ENCODE data around the gene TMEM123. TPM values are rescaled to one million over a fixed set of nuclear protein-coding genes. Genes with fewer than 3 reads are reported as not detected.

TMEM123 gene
- total and polyA plus RNA-seq, 2 of the 8 experiments (the other 6 are each of a cell fraction or from before 2014, with no cell fraction given): 75.5 to 80.1 TPM

DNA sequence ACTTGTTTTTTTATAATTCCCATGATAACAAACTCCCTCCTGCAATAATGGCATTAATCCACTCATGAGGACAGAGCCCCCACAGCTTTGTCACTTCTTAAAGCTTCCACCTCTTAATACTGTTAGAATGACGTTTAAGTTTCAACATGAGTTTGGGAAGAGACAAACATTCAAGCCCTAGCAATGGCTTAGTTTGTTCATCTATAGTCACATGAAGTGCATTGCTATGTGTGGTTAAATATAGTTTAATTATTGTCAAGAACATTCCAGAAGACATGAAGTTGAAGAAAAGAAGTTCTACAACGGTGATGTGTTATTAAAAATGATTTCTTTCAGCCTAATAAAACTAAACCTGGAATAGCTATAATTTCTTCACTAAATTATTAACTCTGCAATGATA, 47.4 kb upstream of the TMEM123 start:
- Histone ChIP-seq H3K27ac (ENCODE audit: low read depth, low read length) (no peak overlapping the region), H3K79me2 (ENCODE audit: control insufficient read depth in 1 of 2, insufficient read depth in 2 of 2, low read length in 2 of 2) (no peaks in the 10 kb centered on the region), H2AK5ac (ENCODE audit: low read depth, low read length) (no peak overlapping the region), H3K23ac (ENCODE audit: insufficient read length) (no peak overlapping the region), H3K79me1 (ENCODE audit: low read depth, low read length) (no peaks in the 10 kb centered on the region), H2BK120ac (replicated peaks; ENCODE audit: low read depth, low read length) (no peak overlapping the region), H2AFZ (ENCODE audit: low read length) (no peak overlapping the region), H3K18ac (ENCODE audit: extremely low read depth, low read length) (no peak overlapping the region), H2BK20ac (ENCODE audit: low read length) (no peak overlapping the region), H3K36me3 (ENCODE audit: control insufficient read depth in 2 of 4, insufficient read depth in 4 of 4, low read length in 3 of 4) (no peaks in the 10 kb centered on the region), H3K4ac (replicated peaks; ENCODE audit: insufficient read length, low read depth, low read length) (no peak overlapping the region), H3K4me3 (ENCODE audit: extremely low read depth in 1 of 4, insufficient read depth in 2 of 4, low read depth in 3 of 4, low read length in 4 of 4) (no peak overlapping the region), H4K5ac (ENCODE audit: insufficient read length, low read depth, low read length) (no peak overlapping the region), H2BK5ac (ENCODE audit: low read depth, low read length) (no peak overlapping the region), H2BK15ac (ENCODE audit: low read length) (no peak overlapping the region), H3K14ac (ENCODE audit: insufficient read length) (no peak overlapping the region), H3K4me1 (replicated peaks in 1 of 4; ENCODE audit: control insufficient read depth in 3 of 4, insufficient read depth in 4 of 4, low read length in 3 of 4) (peaks cover 0 to 6% (median 2%) of the 10 kb centered on the region in 4 experiments; a peak in 2 of 7 replicates), H4K91ac (replicated peaks; ENCODE audit: insufficient read length, low read length) (no peak overlapping the region), H3K9ac (replicated peaks in 1 of 4; ENCODE audit: extremely low read depth in 1 of 4, low read depth in 3 of 4, low read length in 3 of 4) (no peak overlapping the region), H2BK12ac (ENCODE audit: low read depth, low read length) (no peak overlapping the region), H3K23me2 (ENCODE audit: low read depth, low read length) (no peaks in the 10 kb centered on the region), H4K8ac (ENCODE audit: extremely low read depth, insufficient read depth, low read length) (no peak overlapping the region), H4K20me1 (replicated peaks in 1 of 2; ENCODE audit: control insufficient read depth in 1 of 2, insufficient read depth in 2 of 2, low read length in 2 of 2) (no peaks in the 10 kb centered on the region), H3K9me3 (ENCODE audit: insufficient read depth in 2 of 2, low read depth in 1 of 2, low read length in 1 of 2) (no peaks in the 10 kb centered on the region), H3K56ac (replicated peaks; ENCODE audit: insufficient read length, low read depth, low read length) (no peak overlapping the region), H3K27me3 (replicated peaks in 1 of 4; ENCODE audit: control insufficient read depth in 3 of 4, extremely low read depth in 1 of 4, insufficient read depth in 3 of 4, low read length in 3 of 4) (no peaks in the 10 kb centered on the region), H3K4me2 (ENCODE audit: insufficient read depth in 1 of 2, low read depth in 2 of 2, low read length in 2 of 2) (no peak overlapping the region)
- no peak for TF ChIP-seq BCL11A (IDR thresholded peaks at IDR 0.05; ENCODE audit: low read depth in 2 of 2, low read length in 2 of 2)
- no peak for TF ChIP-seq GTF2F1 (IDR thresholded peaks at IDR 0.05; ENCODE audit: borderline replicate concordance, low read depth, low read length)
- TF ChIP-seq SAP30 (IDR thresholded peaks at IDR 0.05; ENCODE audit: insufficient read depth, insufficient replicate concordance, low read length): no peak
- no peak for TF ChIP-seq RAD21 (IDR thresholded peaks at IDR 0.05 in 1 of 2, conservative IDR thresholded peaks at IDR 0.05 in 1 of 2; ENCODE audit: low read depth in 2 of 2, low read length in 2 of 2)
- no peak for TF ChIP-seq CHD2 (IDR thresholded peaks at IDR 0.05; ENCODE audit: low read length)
- TF ChIP-seq CHD1 (IDR thresholded peaks at IDR 0.05; ENCODE audit: low read depth, low read length): no peak
- no peak for TF ChIP-seq HDAC2 (IDR thresholded peaks at IDR 0.05; ENCODE audit: borderline replicate concordance in 1 of 2, low read depth in 2 of 2, low read length in 2 of 2)
- TF ChIP-seq, protein P1, sequence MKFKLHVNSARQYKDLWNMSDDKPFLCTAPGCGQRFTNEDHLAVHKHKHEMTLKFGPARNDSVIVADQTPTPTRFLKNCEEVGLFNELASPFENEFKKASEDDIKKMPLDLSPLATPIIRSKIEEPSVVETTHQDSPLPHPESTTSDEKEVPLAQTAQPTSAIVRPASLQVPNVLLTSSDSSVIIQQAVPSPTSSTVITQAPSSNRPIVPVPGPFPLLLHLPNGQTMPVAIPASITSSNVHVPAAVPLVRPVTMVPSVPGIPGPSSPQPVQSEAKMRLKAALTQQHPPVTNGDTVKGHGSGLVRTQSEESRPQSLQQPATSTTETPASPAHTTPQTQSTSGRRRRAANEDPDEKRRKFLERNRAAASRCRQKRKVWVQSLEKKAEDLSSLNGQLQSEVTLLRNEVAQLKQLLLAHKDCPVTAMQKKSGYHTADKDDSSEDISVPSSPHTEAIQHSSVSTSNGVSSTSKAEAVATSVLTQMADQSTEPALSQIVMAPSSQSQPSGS (IDR thresholded peaks at IDR 0.05; ENCODE audit: low read length): no peak
- TF ChIP-seq BACH1 (IDR thresholded peaks at IDR 0.05; ENCODE audit: low read length): no peak
- TF ChIP-seq SUZ12 (IDR thresholded peaks at IDR 0.05; ENCODE audit: low read length): no peak
- TF ChIP-seq NANOG (IDR thresholded peaks at IDR 0.05; ENCODE audit: insufficient read depth, low read depth, low read length, poor library complexity, severe bottlenecking): no peak
- no peak for TF ChIP-seq POLR2A (IDR thresholded peaks at IDR 0.05; ENCODE audit: control extremely low read depth in 1 of 2, low read depth in 2 of 2, low read length in 2 of 2)
- FAIRE-seq: no peak
- no peak for DNase-seq (ENCODE audit: low read depth in 1 of 2, low spot score in 2 of 2)
- POLR2A ChIA-PET (ENCODE audit: partially characterized antibody): interaction anchor here (0.6 kb wide), 1 partner anchor 610 kb away, joined by 3 read pairs; the partner anchor contains the start of gene DYNC2H1
- CTCF ChIA-PET (ENCODE audit: partially characterized antibody): interaction anchor here (1.2 to 2.8 kb wide), 11 partner anchors 11 to 205 kb away, joined by 3 to 9 read pairs (median 7); no protein-coding TSS in a partner anchor
- WGBS, 2 experiments (ENCODE audit: extremely low coverage in 1 of 2, insufficient coverage in 1 of 2, insufficient read length in 1 of 2, insufficient replicate concordance in 2 of 2, low coverage in 1 of 2, low lambda C conversion rate in 2 of 2, missing lambda C conversion rate in 1 of 2): 89% methylated on average over 2 of the region's 2 CpGs; no CpG with 5 or more reads in 1 of the 2 experiments
